NB4 (cell line): ENCODE results near the gene NKG7.

Source experiments
- DNase-seq: peaks from one replicate; pipeline ENCODE4 v3.0.0; 2010; ENCODE audit warnings: low read depth
- H3K4me3 ChIP-seq: one replicate; pipeline ENCODE4 v1.5.1; 2011; ENCODE audit warnings: mild to moderate bottlenecking, low read depth, low read length, moderate library complexity
- CTCF ChIP-seq: IDR thresholded peaks from one replicate; pipeline ENCODE4 v1.5.1; 2012; ENCODE audit warnings: low read depth, low read length
- MAX ChIP-seq: IDR thresholded peaks from 2 replicates; pipeline ENCODE4 v1.6.1; 2011; ENCODE audit warnings: low read depth, low read length
- MYC ChIP-seq: IDR thresholded peaks from 2 replicates; pipeline ENCODE4 v1.6.1; 2011; ENCODE audit warnings: low read depth, low read length
- POLR2A ChIP-seq: IDR thresholded peaks from 2 replicates; pipeline ENCODE4 v1.6.1; 2011; ENCODE audit warnings: mild to moderate bottlenecking; ENCODE audit not compliant: insufficient read length; ENCODE audit errors: extremely low read depth

Gene NKG7

DNA sequence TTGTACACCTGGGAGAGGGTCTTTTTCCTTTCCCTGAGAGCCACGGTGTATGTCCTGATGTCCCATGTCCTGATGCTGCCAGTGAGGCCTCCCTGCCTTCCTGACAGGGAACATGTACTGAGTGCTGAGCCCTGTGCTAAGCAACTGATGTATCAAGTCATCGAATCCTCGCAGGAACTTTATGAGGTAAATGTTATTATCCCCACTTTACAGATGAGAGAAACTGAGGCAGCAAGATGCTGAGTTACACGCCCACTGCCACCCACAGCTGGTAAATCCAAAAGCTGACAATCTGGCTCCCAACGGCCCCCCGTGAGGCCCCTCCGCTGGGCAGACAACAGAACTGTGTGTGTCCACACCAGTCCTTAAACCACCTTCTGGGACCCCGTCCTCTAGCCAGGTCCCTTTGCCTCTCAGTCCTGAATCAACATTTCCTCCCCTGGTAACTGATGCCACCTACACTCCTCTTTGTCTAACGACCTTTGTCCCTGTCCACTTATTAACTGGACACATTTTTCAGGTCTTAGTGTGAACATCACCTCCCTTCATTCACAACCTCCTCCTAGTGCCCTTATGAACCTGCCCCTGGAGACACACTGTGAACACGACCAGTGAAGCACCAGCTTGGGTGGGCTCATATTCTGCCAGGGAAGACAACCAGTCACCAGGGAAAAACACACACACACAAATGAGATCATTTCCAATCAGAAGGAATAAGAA, 25.1 kb downstream of the NKG7 start:
- no peak overlapping the region for H3K4me3 ChIP-seq
- no peak for TF ChIP-seq CTCF
- DNase-seq: no peak

DNA sequence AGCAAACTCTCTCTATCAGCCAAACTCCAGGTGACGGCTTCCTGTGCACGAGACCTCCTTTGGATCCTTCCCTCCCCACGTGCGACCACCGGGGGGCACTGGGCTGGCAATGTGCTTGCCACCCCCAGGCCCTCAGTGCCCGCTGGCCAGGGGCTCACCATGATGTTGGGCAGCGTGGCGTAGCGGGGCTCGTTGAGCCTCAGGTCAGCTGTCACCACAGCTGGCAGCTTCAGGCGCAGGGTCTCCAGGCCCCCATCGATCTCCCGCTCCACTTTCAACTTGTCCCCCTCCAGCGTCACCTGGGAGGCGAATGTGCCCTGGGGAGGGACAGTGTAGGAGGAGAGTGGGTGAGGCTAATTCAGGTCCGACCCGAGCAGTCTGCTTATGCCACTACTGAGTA, 25.7 kb downstream of the NKG7 start:
- no peak for DNase-seq
- no peak for TF ChIP-seq POLR2A
- TF ChIP-seq CTCF: no peak
- TF ChIP-seq MAX: no peak
- no peak for TF ChIP-seq MYC
- H3K4me3 ChIP-seq: no peak overlapping the region

DNA sequence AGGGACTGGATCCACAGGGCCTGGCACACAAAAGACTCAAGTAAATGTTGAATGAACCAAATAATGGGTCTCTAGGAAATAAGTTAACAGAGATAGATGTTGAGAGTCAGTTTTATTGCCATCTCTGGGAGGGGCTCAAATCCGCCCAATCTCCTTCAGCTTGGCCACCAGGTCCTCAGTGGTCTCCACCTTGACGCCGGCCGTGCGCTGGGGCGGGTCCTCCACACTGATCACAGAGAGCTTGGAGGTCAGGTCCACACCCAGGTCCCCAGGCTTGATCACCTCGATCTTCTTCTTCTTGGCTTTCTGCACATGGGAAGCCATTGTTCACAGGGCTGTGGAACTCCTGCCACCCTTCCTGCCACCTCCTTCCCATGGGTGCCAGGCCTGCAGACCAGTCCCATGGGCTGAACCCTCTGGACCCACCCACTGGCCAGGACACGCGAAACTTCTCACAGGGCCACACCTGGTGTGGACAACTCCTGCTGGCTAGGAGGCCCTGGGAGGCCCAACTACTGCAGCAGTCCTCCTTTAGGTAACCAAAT, 27.3 kb downstream of the NKG7 start:
- H3K4me3 ChIP-seq: no peak overlapping the region
- TF ChIP-seq CTCF (no peak), MAX (no peak), POLR2A (no peak), MYC (no peak)
- DNase-seq: no peak

DNA sequence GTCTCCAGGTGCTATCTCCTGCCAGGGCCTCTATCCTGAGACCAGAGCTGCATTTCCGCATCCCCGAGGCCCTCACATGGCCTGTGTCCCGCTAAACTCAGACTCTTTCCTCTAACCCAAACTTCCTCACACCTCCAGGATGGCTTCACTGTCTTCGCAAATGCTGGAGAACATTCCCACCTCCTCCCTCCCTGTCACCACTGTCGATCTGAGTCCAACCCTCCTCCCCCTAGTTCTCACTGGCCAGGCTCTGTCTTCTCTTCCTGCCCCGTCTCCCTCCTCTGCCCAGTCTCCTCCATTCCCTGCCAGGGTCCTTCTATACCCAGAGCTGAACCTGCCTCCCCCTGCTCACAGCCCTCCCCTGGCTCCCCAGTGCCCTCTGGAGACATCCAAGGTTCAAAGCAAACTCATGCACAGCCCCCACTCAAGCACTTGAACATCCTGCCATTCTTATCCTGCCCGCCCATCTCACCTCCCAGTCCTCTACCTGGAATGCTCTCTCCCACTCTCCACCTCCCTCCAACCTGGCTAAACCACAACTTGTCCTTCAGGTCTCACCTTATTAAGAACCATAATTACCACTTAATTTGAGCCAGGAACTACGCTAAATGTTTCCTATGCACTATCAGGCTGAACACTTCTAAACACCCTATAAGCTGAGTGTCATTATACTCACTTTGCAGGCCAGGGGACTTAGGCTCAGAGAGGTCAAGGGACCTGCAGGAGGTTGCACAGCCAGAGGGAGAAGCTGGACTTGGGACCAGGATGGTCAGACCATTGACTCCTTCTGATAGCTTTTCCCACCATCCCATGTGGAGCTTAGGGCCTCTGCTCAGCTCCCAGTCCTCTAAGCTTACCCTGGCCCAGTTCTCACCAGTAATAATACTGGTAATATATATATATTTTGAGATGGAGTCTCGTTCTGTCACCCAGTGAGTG, 29.6 kb downstream of the NKG7 start:
- no peak for TF ChIP-seq MAX
- TF ChIP-seq CTCF: no peak
- no peak for TF ChIP-seq POLR2A
- TF ChIP-seq MYC: no peak
- H3K4me3 ChIP-seq: no peak overlapping the region
- DNase-seq: no peak

GRCh38 chr19:51341976-51342580, 30.4 kb downstream of the NKG7 start, which contains the start of gene VSIG10L:
Gene VSIG10L, minus strand, starts transcription at chr19:51342139. Its CDS starts 15 bp downstream, at chr19:51342124.
- no peak for TF ChIP-seq MAX
- no peak for TF ChIP-seq MYC
- no peak for TF ChIP-seq POLR2A
- no peak for TF ChIP-seq CTCF
- no peak within 1 kb of the TSS for H3K4me3 ChIP-seq
- no peak for DNase-seq
